Epithelial cell of esophagus (primary cell): ENCODE results near the gene PCIF1.

Experiments used
- DNase-seq: peaks from one replicate; pipeline ENCODE4 v3.0.0; 2010; ENCODE audit warnings: low read depth
- H3K4me3 ChIP-seq: 2 replicates; pipeline ENCODE4 v1.5.1; 2011; ENCODE audit warnings: mild to moderate bottlenecking, low read length, control low read depth
- TF ChIP-seq, protein P1 (sequence below): IDR thresholded peaks from 2 replicates; pipeline ENCODE4 v1.5.1; 2011; ENCODE audit warnings: low read depth, mild to moderate bottlenecking, low read length, control low read depth, inconsistent platforms; ENCODE audit not compliant: insufficient read depth; ENCODE audit errors: missing control alignments

PCIF1 gene

GRCh38 chr20:45890985-45891983, 43.2 kb upstream of the PCIF1 start, which contains the start of the genes CTSA and NEURL2:
CTSA (plus strand) TSS chr20:45891335; CDS start chr20:45891569, 234 bp downstream.
NEURL2 (minus strand) TSS chr20:45891208; CDS start chr20:45890991, 217 bp downstream.
- peak; percentile 89 for DNase-seq
- TF ChIP-seq, protein P1, sequence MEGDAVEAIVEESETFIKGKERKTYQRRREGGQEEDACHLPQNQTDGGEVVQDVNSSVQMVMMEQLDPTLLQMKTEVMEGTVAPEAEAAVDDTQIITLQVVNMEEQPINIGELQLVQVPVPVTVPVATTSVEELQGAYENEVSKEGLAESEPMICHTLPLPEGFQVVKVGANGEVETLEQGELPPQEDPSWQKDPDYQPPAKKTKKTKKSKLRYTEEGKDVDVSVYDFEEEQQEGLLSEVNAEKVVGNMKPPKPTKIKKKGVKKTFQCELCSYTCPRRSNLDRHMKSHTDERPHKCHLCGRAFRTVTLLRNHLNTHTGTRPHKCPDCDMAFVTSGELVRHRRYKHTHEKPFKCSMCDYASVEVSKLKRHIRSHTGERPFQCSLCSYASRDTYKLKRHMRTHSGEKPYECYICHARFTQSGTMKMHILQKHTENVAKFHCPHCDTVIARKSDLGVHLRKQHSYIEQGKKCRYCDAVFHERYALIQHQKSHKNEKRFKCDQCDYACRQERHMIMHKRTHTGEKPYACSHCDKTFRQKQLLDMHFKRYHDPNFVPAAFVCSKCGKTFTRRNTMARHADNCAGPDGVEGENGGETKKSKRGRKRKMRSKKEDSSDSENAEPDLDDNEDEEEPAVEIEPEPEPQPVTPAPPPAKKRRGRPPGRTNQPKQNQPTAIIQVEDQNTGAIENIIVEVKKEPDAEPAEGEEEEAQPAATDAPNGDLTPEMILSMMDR = no peak
- peak within 1 kb of the TSS; percentile 89 for H3K4me3 ChIP-seq

DNA sequence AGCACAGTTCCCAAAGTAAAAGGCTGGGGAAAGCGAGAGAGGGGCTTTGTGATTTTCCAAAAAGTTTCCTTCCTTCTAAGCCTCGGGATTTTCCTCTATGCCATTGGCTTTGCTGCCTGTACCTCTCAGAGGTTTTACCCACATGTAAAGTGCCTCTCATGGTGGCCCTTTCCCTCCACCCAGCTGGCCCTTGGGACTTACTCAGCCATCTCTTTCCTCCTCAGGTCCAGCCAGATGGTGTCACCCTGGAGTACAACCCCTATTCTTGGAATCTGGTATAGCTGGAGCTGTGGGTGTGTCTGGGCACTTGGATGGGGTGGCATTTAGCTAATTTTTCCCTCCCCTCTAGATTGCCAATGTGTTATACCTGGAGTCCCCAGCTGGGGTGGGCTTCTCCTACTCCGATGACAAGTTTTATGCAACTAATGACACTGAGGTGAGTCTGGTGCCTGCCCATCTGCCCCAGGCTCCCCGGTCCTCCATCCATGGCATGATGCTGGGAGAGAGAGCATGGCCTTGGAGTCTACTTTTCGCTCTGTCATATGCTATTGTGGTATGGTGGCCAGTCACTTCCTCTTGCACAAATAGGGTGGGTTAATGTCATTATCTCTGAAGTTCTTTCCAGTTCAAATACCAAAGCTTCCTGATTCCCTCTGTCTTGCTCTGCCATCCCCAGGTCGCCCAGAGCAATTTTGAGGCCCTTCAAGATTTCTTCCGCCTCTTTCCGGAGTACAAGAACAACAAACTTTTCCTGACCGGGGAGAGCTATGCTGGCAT, 42.2 kb upstream of the PCIF1 start:
- peak overlapping the region; percentile 89 for H3K4me3 ChIP-seq
- TF ChIP-seq, protein P1 = peak; percentile 29
- DNase-seq = peak; percentile 48

- peak; percentile 74 for DNase-seq
- no peak overlapping the region for H3K4me3 ChIP-seq
- TF ChIP-seq, protein P1 = no peak
Observed at GRCh38 chr20:45892828-45893500, 41.5 kb upstream of the PCIF1 start.

- no peak overlapping the region for H3K4me3 ChIP-seq
- no peak for DNase-seq
- TF ChIP-seq, protein P1 = no peak
Observed at GRCh38 chr20:45893831-45894230, 40.7 kb upstream of the PCIF1 start.

DNA sequence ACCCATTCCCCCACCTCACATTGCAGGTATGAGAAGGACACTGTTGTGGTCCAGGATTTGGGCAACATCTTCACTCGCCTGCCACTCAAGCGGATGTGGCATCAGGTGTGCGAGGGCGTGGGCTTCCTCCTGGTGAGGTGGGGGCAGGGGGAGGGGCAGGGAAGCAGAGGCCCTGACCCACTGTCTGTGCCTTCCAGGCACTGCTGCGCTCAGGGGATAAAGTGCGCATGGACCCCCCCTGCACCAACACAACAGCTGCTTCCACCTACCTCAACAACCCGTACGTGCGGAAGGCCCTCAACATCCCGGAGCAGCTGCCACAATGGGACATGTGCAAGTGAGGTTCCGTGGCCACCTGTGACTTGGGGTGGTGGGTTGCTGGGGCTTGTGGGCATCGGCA, 39.7 kb upstream of the PCIF1 start:
- no peak for DNase-seq
- TF ChIP-seq, protein P1 = no peak
- H3K4me3 ChIP-seq = no peak overlapping the region

DNA sequence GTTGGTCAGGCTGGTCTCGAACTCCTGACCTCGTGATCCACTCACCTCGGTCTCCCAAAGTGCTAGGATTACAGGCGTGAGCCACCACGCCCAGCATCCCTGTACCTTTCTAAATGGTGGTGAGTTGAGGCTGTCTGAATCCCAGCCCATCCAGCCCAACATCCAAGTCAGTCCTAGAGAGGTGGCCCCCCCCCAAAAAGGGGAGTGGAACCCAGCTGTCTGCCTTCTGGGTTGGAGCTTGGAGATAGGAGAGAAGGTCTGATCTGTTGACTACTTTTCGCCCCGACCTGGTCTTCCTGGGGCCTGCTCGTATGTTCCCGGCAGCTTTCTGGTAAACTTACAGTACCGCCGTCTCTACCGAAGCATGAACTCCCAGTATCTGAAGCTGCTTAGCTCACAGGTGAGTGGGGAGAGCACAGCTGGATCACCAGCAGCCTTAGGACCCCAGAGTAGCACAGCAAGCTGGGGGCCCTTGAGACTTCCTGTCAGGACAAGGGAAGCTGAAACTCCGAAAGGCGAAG, 37.8 kb upstream of the PCIF1 start:
- no peak for DNase-seq
- no peak overlapping the region for H3K4me3 ChIP-seq
- TF ChIP-seq, protein P1 = no peak
